Lower leg skin (tissue), 4 donors: ENCODE measurements around the gene MPP7. TPM values are rescaled to one million over a fixed set of nuclear protein-coding genes. Genes with fewer than 3 reads are reported as not detected.
A peak's percentile ranks its signal among the peaks of the same experiment; 100 is the strongest.

Source experiments
- DNase-seq, 2 donors: peaks; one replicate each; pipeline ENCODE4 v3.0.0-alpha.2; 2019; ENCODE audit warnings: low spot score in 2 of 2
- H3K4me3 ChIP-seq: fragments of 200-600 bp; sonication (generic); 2 replicates; pipeline ENCODE4 v1.5.1; 2017; ENCODE audit warnings: mild to moderate bottlenecking, low read depth; ENCODE audit not compliant: poor library complexity, severe bottlenecking
- POLR2A ChIP-seq, 2 donors: fragments of 450-650 bp; IDR thresholded peaks; one replicate each; pipeline ENCODE4 v1.6.1; 2016 to 2017; ENCODE audit warnings: antibody characterized with exemption in 2 of 2, mild to moderate bottlenecking in 1 of 2, moderate library complexity in 1 of 2
- WGBS, 2 donors: methylation state at CpG; one replicate each; pipeline ENCODE4 v1.1.5; 2018; 5-methylcytosine and 5-hydroxymethylcytosine counted together
- intact Hi-C: fragments of 100-400 bp; cut with DNase I; formaldehyde crosslinking; loops from one replicate; pipeline ENCODE4 v1.15.0; 2023; ENCODE audit warnings: low total_unique reads
- total RNA-seq, 4 donors: library from RNA; depleted of rRNA; stranded (reverse); fragments of >200 nt; gene quantifications; one replicate each; pipeline ENCODE4 v1.1.0, GENCODE V29; 2016
- TF ChIP-seq, protein P1 (sequence below), 3 donors: fragments of 450-650 bp; IDR thresholded peaks; one replicate each; pipeline ENCODE4 v1.5.1; 2016; ENCODE audit warnings: antibody characterized with exemption in 3 of 3, mild to moderate bottlenecking in 3 of 3, moderate library complexity in 2 of 3

Gene MPP7
- total RNA-seq, 4 donors from 2014 or later: 48.2 to 66.7 (median 59.0) TPM

DNA sequence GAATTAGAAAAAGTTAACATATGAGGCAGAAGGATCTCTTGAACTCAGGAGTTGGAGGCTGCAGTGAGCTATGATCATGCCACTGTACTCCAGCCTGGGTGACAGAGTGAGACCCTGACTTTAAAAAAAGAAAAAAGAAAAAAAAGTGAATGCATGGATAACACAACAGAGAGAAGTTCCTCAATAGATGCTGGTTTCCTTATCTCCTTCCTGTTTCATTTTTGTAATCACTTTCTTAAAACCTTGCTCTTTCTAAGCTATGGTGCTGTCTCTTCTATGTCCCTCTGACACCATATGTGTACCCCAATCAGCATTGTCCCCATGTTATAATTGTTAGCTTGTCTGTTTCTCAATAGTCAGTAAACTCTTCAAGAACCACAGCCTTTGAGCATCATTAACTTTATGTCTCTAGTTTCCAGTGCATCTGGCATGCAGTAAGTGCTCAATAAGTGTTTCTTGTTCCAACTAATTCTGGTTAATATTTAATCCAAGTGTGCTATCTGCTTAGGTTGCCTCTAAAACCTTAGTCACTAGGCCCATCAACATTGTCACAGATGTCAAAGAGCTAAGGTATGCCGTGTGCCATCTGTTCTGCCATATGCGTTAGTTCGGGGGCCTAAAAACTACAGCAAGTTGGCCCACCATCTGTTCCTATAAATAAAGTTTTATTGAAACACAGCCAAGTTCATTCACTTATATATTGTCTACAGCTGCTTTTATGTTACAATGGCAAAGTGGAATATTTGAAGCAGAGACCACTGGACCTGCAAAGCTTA lies 36.2 kb downstream of the MPP7 start:
- WGBS, 2 donors: 99% methylated on average over 3 of the region's 3 CpGs
- TF ChIP-seq, protein P1, sequence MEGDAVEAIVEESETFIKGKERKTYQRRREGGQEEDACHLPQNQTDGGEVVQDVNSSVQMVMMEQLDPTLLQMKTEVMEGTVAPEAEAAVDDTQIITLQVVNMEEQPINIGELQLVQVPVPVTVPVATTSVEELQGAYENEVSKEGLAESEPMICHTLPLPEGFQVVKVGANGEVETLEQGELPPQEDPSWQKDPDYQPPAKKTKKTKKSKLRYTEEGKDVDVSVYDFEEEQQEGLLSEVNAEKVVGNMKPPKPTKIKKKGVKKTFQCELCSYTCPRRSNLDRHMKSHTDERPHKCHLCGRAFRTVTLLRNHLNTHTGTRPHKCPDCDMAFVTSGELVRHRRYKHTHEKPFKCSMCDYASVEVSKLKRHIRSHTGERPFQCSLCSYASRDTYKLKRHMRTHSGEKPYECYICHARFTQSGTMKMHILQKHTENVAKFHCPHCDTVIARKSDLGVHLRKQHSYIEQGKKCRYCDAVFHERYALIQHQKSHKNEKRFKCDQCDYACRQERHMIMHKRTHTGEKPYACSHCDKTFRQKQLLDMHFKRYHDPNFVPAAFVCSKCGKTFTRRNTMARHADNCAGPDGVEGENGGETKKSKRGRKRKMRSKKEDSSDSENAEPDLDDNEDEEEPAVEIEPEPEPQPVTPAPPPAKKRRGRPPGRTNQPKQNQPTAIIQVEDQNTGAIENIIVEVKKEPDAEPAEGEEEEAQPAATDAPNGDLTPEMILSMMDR (IDR thresholded peaks at IDR 0.05): no peak
- no peak for TF ChIP-seq POLR2A (IDR thresholded peaks at IDR 0.05)
- DNase-seq: no peak

DNA sequence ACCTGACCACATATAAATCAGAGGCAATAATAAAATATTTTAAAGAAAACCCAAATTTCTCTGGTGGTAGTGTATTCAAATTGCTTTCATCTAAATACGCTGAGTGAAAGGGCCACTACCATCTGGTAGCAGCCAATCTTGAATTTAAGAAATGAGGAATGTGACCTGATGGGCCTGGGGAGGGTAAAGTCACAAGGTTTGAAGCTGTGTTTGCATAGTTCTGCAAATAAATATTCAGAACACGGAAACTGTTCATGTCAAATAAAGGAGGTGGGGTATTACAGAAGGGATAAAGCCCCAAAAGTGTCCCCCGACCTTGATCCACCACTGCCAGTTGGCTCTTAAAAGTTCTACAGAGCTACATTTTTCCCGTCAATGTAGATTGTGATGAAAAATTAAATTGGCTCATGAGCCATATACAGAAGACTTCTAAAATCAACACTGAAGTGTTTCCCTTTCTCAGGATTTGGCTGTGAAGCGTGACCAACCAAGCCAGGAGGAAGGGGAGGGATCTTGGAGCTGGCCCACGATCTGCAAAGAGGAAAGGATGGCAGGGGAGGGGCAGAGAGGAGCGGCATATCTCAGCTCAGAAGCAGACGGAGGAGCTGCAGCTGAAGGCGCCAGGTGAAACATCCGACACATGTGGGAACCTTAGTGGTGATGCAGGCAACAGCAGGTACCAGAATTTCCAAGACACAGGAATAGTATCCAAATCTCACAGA lies 39.6 kb downstream of the MPP7 start:
- no peak for DNase-seq
- H3K4me3 ChIP-seq: no peak overlapping the region
- 42 to 48% methylated on average over 10 of the region's 10 CpGs for WGBS, 2 donors

More for the DNA sequence above, 36.2 kb downstream of the MPP7 start:
- no peak overlapping the region for H3K4me3 ChIP-seq
- intact Hi-C loops: no loop called here

DNA sequence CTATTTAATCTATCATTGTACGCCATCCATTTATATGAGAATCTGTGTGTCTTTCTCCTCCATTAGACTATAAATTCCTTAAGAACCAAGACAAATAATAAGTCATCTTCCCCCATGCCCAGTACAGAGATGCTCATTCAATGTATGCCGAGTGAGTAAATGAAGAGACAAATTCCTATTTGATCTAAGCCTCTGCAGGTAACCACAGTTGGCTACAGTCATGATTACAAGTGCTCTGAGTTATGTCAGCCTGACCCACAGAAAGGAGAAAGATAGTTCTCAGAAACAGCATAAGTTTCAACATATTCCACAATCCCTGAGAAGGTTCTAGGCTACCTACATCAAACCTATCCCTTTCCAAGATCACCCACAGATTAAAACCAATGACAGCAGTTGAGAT lies 46.1 kb downstream of the MPP7 start:
- DNase-seq: no peak
- TF ChIP-seq POLR2A (IDR thresholded peaks at IDR 0.05): no peak
- TF ChIP-seq, protein P1 (IDR thresholded peaks at IDR 0.05): no peak
- no peak overlapping the region for H3K4me3 ChIP-seq
- intact Hi-C loops: no loop called here
- WGBS, 2 donors: 57 to 72% methylated on average over 2 of the region's 2 CpGs

More for the DNA sequence above, 39.6 kb downstream of the MPP7 start:
- TF ChIP-seq POLR2A (IDR thresholded peaks at IDR 0.05): no peak
- TF ChIP-seq, protein P1 (IDR thresholded peaks at IDR 0.05): no peak
- intact Hi-C loops: no loop called here

DNA sequence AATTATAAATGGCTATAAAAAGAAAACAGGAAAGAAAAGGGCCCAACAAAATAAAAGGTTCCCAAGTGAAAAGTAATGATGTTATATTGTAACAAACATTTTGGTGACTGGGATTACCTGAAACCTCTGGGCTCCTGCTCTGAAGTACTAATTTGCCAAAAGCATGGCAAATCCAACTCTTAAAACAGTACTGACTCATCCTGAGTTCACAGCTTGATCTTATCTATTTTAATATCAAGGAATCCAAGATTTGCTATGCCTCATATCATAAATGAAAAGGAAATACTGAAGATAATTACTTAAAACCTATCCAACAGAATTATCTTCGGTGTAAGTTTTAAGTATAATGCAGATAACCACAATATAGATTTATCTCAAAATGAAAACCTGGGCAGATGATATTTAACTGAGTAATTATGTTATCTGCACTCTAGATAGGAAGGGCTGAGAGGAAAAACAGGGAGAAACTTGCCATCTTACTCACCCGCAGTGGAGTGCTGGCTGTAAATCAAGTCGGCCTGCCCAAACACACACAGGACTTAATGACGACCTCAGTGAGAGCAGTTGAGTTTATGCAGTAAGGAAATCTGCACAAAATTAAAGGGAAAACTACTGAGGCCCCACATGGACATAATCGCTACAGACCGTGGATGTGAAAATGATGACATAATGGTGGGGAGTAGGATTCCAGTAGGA lies 48.4 kb downstream of the MPP7 start:
- intact Hi-C loops: loop anchor here (5.0 kb wide), 1 partner anchor 128 kb away; no protein-coding TSS in a partner anchor
- TF ChIP-seq, protein P1 (IDR thresholded peaks at IDR 0.05): no peak
- no peak for TF ChIP-seq POLR2A (IDR thresholded peaks at IDR 0.05)
- DNase-seq: peak in 1 of 2 donors; percentile 35
- 17% methylated on average over 6 of the region's 6 CpGs for WGBS, 2 donors
- no peak overlapping the region for H3K4me3 ChIP-seq

DNA sequence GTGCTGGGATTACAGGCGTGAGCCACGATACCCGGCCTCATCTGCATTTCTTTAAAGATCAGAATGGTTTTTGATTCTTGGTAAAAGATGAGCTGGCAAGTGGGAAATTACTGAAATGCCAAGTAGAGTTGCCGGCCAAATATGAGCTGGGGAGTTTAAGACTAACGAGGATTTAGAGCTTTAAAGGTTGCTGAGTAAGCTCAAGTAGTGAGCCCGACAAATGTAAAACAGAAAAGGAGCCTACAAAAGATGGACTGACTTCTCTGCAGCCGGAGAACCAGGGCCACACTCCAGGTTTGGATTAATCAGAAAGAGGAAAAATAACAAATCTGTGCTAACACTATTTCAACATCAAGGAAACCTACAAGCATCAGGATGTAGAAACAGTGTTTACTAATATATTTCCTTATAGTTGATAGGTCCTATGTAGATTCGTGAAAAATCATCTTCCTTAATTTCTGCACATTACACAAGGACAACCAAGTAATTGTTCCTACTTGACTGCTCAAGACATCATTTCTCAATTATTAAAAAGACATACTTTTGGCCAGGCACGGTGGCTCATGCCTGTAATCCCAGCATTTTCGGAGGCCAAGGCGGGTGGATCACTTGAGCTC lies 49.6 kb downstream of the MPP7 start:
- H3K4me3 ChIP-seq: no peak overlapping the region
- no peak for DNase-seq
- 39 to 46% methylated on average over 11 of the region's 11 CpGs for WGBS, 2 donors
- intact Hi-C loops: loop anchor here (5.0 kb wide), 1 partner anchor 129 kb away; no protein-coding TSS in a partner anchor
- no peak for TF ChIP-seq POLR2A (IDR thresholded peaks at IDR 0.05)
- TF ChIP-seq, protein P1 (IDR thresholded peaks at IDR 0.05): no peak
